MM.1S (cell line): ENCODE results near the gene ARHGEF1.

Experiments used
- DNase-seq: peaks from one replicate; pipeline ENCODE4 v3.0.0-alpha.2; 2015
- H2AFZ ChIP-seq: fragments of 300-600 bp; sonication (generic); 2 replicates; pipeline ENCODE4 v1.6.0; 2016; ENCODE audit warnings: antibody characterized with exemption, low read length
- H3F3A ChIP-seq: fragments of 300-600 bp; sonication (generic); 2 replicates; pipeline ENCODE4 v1.6.1; 2016; ENCODE audit warnings: mild to moderate bottlenecking, antibody characterized with exemption, low read length, moderate library complexity, mixed read lengths; ENCODE audit not compliant: insufficient read depth
- H3K27ac ChIP-seq: fragments of 300-600 bp; sonication (generic); 2 replicates; pipeline ENCODE4 v1.5.1; 2016; ENCODE audit warnings: mild to moderate bottlenecking, low read length
- H3K27me3 ChIP-seq: fragments of 300-600 bp; sonication (generic); replicated peaks from 2 replicates; pipeline ENCODE4 v1.6.0; 2016; ENCODE audit warnings: low read length; ENCODE audit not compliant: insufficient read depth
- H3K36me3 ChIP-seq: fragments of 300-600 bp; sonication (generic); replicated peaks from 2 replicates; pipeline ENCODE4 v1.6.1; 2016; ENCODE audit warnings: mild to moderate bottlenecking, low read length, mixed read lengths; ENCODE audit not compliant: insufficient read depth
- H3K4me1 ChIP-seq: fragments of 300-600 bp; sonication (generic); 2 replicates; pipeline ENCODE4 v1.6.1; 2016; ENCODE audit warnings: low read length, mixed read lengths
- H3K4me2 ChIP-seq: fragments of 300-600 bp; sonication (generic); 2 replicates; pipeline ENCODE4 v1.6.0; 2016; ENCODE audit warnings: low read depth, low read length
- H3K4me3 ChIP-seq: fragments of 300-600 bp; sonication (generic); 2 replicates; pipeline ENCODE4 v1.5.1; 2016; ENCODE audit warnings: low read length, mixed read lengths
- H3K79me2 ChIP-seq: fragments of 300-600 bp; sonication (generic); 2 replicates; pipeline ENCODE4 v1.6.1; 2016; ENCODE audit warnings: mixed run types, low read length, mixed read lengths
- H3K9ac ChIP-seq: fragments of 300-600 bp; sonication (generic); 2 replicates; pipeline ENCODE4 v1.6.1; 2016; ENCODE audit warnings: low read length, mixed read lengths
- H3K9me2 ChIP-seq: fragments of 300-600 bp; sonication (generic); replicated peaks from 2 replicates; pipeline ENCODE4 v1.6.1; 2016; ENCODE audit warnings: mild to moderate bottlenecking, low read length, mixed read lengths; ENCODE audit not compliant: insufficient read depth
- H3K9me3 ChIP-seq: fragments of 300-600 bp; sonication (generic); replicated peaks from 2 replicates; pipeline ENCODE4 v1.6.1; 2016; ENCODE audit warnings: mild to moderate bottlenecking, low read length, mixed read lengths; ENCODE audit not compliant: insufficient read depth
- H4K20me1 ChIP-seq: fragments of 300-600 bp; sonication (generic); 2 replicates; pipeline ENCODE4 v1.6.1; 2016; ENCODE audit warnings: mild to moderate bottlenecking, low read length, moderate library complexity, mixed read lengths; ENCODE audit not compliant: insufficient read depth
- EZH2 ChIP-seq: fragments of 300-600 bp; sonication (generic); optimal IDR thresholded peaks from 2 replicates; pipeline ENCODE3; 2017; ENCODE audit warnings: low read depth, mild to moderate bottlenecking, antibody characterized with exemption, low read length, mixed read lengths
- EZH2phosphoT487 ChIP-seq: fragments of 300-600 bp; sonication (generic); IDR thresholded peaks from 2 replicates; pipeline ENCODE4 v1.6.1; 2018; ENCODE audit warnings: antibody characterized with exemption, low read length
- TF ChIP-seq, protein P1 (sequence below): fragments of 300-600 bp; sonication (generic); IDR thresholded peaks from 2 replicates; pipeline ENCODE4 v1.5.1; 2016; ENCODE audit warnings: antibody characterized with exemption, low read length, mixed read lengths

The ARHGEF1 gene

DNA sequence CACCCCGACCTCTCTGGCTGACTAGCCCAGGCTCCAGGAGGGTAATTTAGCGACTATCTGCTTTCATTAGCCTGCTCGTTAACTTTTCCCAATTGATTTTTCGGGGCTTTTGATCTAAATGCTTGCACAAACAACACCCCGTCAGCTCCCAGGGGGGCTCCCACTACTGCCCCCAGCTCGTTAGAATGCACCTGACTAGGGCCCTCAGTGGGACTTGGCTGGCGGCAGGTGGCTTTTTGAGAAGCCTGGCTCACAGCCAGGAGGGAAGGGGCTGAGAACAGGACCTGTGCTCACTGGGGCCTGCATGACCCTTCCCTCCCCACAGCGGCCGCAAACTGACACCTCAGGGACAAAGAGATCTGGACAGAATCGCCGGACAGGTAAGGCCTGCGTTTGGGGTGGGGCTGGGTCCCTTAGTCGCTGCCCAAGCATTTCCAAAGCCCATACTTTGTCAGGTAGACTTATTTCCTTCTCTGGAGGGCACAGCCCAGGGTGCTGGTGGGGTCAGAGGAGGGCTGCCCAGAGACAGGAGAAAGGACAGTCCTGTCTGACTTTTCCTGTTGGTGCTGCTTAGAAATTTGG is 13.5 kb upstream of the ARHGEF1 start:
- Histone ChIP-seq H3K4me2 (peak overlapping the region; percentile 21; the same call in 1 of the 2 replicates), H3F3A (peaks cover 80% of the 10 kb centered on the region), H3K9me2 (no peaks in the 10 kb centered on the region), H3K79me2 (peaks cover 51% of the 10 kb centered on the region), H3K36me3 (peaks cover 9% of the 10 kb centered on the region), H4K20me1 (peaks cover 33% of the 10 kb centered on the region; the same call in 1 of the 2 replicates), H3K9me3 (no peaks in the 10 kb centered on the region), H3K27me3 (no peaks in the 10 kb centered on the region), H3K4me1 (peaks cover 71% of the 10 kb centered on the region), H3K27ac (peak overlapping the region; percentile 80; the same call in 1 of the 2 replicates), H2AFZ (no peak overlapping the region), H3K4me3 (no peak overlapping the region), H3K9ac (no peak overlapping the region)
- no peak for DNase-seq
- no peak for TF ChIP-seq EZH2
- no peak for TF ChIP-seq EZH2phosphoT487
- TF ChIP-seq, protein P1, sequence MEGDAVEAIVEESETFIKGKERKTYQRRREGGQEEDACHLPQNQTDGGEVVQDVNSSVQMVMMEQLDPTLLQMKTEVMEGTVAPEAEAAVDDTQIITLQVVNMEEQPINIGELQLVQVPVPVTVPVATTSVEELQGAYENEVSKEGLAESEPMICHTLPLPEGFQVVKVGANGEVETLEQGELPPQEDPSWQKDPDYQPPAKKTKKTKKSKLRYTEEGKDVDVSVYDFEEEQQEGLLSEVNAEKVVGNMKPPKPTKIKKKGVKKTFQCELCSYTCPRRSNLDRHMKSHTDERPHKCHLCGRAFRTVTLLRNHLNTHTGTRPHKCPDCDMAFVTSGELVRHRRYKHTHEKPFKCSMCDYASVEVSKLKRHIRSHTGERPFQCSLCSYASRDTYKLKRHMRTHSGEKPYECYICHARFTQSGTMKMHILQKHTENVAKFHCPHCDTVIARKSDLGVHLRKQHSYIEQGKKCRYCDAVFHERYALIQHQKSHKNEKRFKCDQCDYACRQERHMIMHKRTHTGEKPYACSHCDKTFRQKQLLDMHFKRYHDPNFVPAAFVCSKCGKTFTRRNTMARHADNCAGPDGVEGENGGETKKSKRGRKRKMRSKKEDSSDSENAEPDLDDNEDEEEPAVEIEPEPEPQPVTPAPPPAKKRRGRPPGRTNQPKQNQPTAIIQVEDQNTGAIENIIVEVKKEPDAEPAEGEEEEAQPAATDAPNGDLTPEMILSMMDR = no peak

DNA sequence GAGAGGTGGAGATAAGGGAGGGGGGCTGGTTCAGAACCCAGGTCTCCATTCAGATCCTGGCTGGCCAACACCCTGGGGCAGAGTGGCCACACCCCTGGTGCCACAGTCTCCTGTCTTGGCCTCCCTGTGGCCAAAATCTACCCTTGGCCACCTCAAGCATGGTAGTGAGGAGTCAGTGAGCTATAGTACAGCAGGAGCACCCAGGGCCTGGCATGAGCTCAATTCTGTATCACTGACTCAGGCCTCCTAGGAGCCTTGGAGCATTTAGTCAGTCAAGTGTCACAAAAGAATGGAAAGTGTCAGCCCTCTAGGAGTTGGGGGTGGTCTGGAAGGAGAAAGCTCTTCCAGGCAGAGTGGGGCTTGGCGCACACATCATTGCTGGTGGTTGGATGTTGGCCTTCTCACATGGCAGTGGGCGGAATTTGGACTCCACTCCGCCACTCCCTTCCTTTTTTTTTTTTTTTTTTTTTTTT is 12.5 kb upstream of the ARHGEF1 start:
- Histone ChIP-seq H4K20me1 (peaks cover 30% of the 10 kb centered on the region; the same call in 1 of the 2 replicates), H3K79me2 (peaks cover 41% of the 10 kb centered on the region), H3K27ac (peak overlapping the region; percentile 80), H3F3A (peaks cover 73% of the 10 kb centered on the region), H3K9me3 (no peaks in the 10 kb centered on the region), H3K9me2 (no peaks in the 10 kb centered on the region), H2AFZ (no peak overlapping the region), H3K4me2 (0 out of 2 replicates have a peak overlapping the region, but pooled peaks have one; percentile 25), H3K4me3 (no peak overlapping the region), H3K36me3 (peaks cover 9% of the 10 kb centered on the region), H3K4me1 (peaks cover 66% of the 10 kb centered on the region), H3K27me3 (no peaks in the 10 kb centered on the region), H3K9ac (no peak overlapping the region)
- no peak for DNase-seq
- TF ChIP-seq EZH2phosphoT487 (no peak), EZH2 (no peak)
- TF ChIP-seq, protein P1 = no peak

DNA sequence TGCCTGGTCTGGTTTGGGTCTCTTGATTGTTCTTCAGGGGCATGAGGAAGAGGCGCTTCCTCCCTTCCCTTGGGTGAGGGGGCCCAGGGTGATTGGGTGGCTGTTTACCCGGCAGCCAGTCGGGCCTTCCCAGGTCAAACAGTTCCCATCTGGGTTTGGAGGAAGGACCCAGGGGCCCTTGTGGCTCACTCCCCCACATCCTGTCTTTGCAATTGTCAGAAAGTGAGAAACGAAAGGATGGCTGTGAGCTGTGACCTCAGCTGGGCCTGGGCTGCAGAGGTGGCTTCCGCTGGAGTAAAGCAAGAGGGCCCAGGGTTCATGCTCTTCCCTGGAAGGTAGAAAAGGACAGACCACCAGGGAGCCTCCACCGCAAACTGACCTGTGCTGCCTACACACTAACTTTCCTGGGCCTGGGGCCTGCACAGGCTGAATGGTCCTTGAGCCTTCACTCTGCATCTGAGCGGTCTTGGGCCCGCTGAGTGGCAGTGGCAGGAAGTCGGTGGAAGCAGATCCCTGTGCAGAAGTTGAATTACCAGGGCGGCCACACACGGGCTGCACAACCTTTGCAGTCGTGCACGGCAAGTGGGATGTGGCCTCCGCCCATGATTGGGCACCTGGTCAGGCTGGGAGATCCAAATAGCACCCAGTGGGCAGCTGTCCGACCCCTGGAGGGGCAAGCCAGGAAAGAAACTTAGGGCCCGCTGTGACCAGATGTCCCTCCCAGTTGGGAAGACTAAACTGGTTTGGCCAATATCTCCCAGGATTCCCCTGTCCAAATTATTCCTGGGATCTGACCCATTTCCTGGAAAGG is 11.2 kb upstream of the ARHGEF1 start:
- peaks cover 73% of the 10 kb centered on the region for H3F3A ChIP-seq
- H4K20me1 ChIP-seq = peaks cover 25% of the 10 kb centered on the region; the same call in 1 of the 2 replicates
- peaks cover 31% of the 10 kb centered on the region for H3K79me2 ChIP-seq
- no peak overlapping the region for H3K4me3 ChIP-seq
- H3K4me2 ChIP-seq = peak overlapping the region; percentile 27; the same call in 1 of the 2 replicates
- no peaks in the 10 kb centered on the region for H3K9me2 ChIP-seq
- peak overlapping the region; percentile 80 for H3K27ac ChIP-seq
- peak; percentile 85 for DNase-seq
- H3K9ac ChIP-seq = peak overlapping the region; percentile 7; the same call in 1 of the 2 replicates
- TF ChIP-seq, protein P1 = no peak
- TF ChIP-seq EZH2 (no peak), EZH2phosphoT487 (no peak)
- peaks cover 9% of the 10 kb centered on the region for H3K36me3 ChIP-seq
- H3K27me3 ChIP-seq = no peaks in the 10 kb centered on the region
- H3K4me1 ChIP-seq = peaks cover 72% of the 10 kb centered on the region
- H3K9me3 ChIP-seq = no peaks in the 10 kb centered on the region
- H2AFZ ChIP-seq = no peak overlapping the region
